H1 (cell line): Measurements from ENCODE around the gene HMG20A. TPM values are rescaled to one million over a fixed set of nuclear protein-coding genes. Genes with fewer than 3 reads are reported as not detected.

Experiments
- BACH1 ChIP-seq: IDR thresholded peaks from 2 replicates; pipeline ENCODE4 v1.6.1; 2012; ENCODE audit warnings: low read length, improper control_type of control experiment
- CHD2 ChIP-seq: IDR thresholded peaks from 2 replicates; pipeline ENCODE4 v1.6.1; 2012; ENCODE audit warnings: low read length, improper control_type of control experiment
- CTBP2 ChIP-seq: IDR thresholded peaks from 2 replicates; pipeline ENCODE4 v1.7.0; 2011; ENCODE audit warnings: borderline replicate concordance, mild to moderate bottlenecking, moderate library complexity, mixed read lengths, low read length; ENCODE audit not compliant: insufficient read depth, insufficient read length
- E2F6 ChIP-seq: IDR thresholded peaks from 2 replicates; pipeline ENCODE4 v1.6.1; 2012; ENCODE audit warnings: inconsistent platforms
- EZH2 ChIP-seq: fragments of 200-600 bp; sonication (generic); IDR thresholded peaks from 2 replicates; pipeline ENCODE4 v1.7.1; 2012; ENCODE audit warnings: low read depth, mild to moderate bottlenecking, moderate library complexity, low read length, inconsistent platforms; ENCODE audit not compliant: severe bottlenecking
- SIN3A ChIP-seq, 2 experiments: IDR thresholded peaks in 1 of 2; conservative IDR thresholded peaks in 1 of 2; 2 replicates each; pipeline ENCODE4 v1.6.1; 2011 to 2012; ENCODE audit warnings: low read length in 2 of 2, improper control_type of control experiment in 1 of 2, low read depth in 1 of 2, mild to moderate bottlenecking in 1 of 2
- SP4 ChIP-seq: IDR thresholded peaks from 2 replicates; pipeline ENCODE4 v1.6.1; 2012; ENCODE audit warnings: low read length, inconsistent platforms
- polyA plus RNA-seq, 7 experiments: library from polyadenylated mRNA; depleted of rRNA in 3 of 7; stranded (reverse) in 5 of 7; unstranded in 2 of 7; fragments of >200 nt in 5 of 7; fragments of 200-250 nt in 2 of 7; gene quantifications; 1 replicate in 5 of 7; 2 replicates in 1 of 7; 4 replicates in 1 of 7; pipeline versions ENCODE4 v1.2.1 to v1.2.3, GENCODE V29; 2011 to 2013; ENCODE audit warnings: missing spikeins in 2 of 7, mixed read lengths in 2 of 7
- total RNA-seq: library from RNA; stranded (reverse); fragmentation: NEBNext Ultra II Directional; extraction: Animal tissue kit (Norgen Biotek cat#: 25700); gene quantifications from 2 replicates; pipeline ENCODE4 v1.2.1, GENCODE V29; 2021

The HMG20A gene
- total and polyA plus RNA-seq, 2 of the 8 experiments (the other 6 are each of a cell fraction or from before 2014, with no cell fraction given): 52.1 to 59.7 TPM

DNA sequence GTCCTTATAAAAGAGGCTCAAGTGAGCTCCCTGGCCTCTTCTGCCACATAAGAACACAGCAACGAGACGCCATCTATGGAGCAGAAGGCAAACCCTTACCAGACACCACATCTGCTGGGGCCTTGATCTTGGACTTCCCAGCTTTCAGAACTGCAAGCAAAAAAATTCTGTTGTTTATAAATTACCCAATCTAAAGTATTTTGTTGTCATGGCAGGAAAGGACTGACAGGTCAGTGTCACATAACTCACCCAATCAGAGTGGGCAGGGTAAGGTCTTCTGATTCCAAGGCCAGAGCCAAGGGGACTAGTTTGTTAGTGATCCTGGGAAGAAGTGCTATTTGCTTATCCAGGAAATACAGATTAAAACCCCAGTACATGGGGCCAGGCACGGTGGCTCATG is 98.9 kb downstream of the HMG20A start (continued):
- no peak for TF ChIP-seq EZH2
- no peak for TF ChIP-seq SIN3A (conservative IDR thresholded peaks at IDR 0.05 in 1 of 2, IDR thresholded peaks at IDR 0.05 in 1 of 2; ENCODE audit: low read depth in 1 of 2, low read length in 2 of 2)
- TF ChIP-seq SP4: no peak
- no peak for TF ChIP-seq CTBP2
- TF ChIP-seq E2F6: no peak
- no peak for TF ChIP-seq BACH1
- TF ChIP-seq CHD2: no peak
